Endothelial cell of umbilical vein (primary cell): Measurements from ENCODE around the gene DUSP2. TPM values are rescaled to one million over a fixed set of nuclear protein-coding genes. Genes with fewer than 3 reads are reported as not detected.
"Not testable (repeated sequence)": the region's sequence is repeated elsewhere in the genome, so short reads cannot be mapped to it uniquely, and the experiment has no call there.

Source experiments
- BruUV-seq: library from RNA; stranded (reverse); fragments of 400-500 nt; replicated peaks from 2 replicates; lab custom pipeline; 2021; lab: Mats Ljungman, UMichigan
- CTCF ChIA-PET: fragments of 300-600, 350-600 bp; sonication (Branson Sonifier 250); formaldehyde crosslinking; loops from one replicate; lab custom pipeline; 2021; ENCODE audit warnings: antibody characterized with exemption, inconsistent platforms; lab: Charles Lee
- POLR2A ChIA-PET: fragments of 300-600, 350-600 bp; sonication (Branson Sonifier 250); formaldehyde crosslinking; loops from one replicate; lab custom pipeline; 2021; ENCODE audit warnings: antibody characterized with exemption, inconsistent platforms; lab: Charles Lee
- DNase-seq: peaks from one replicate; pipeline ENCODE4 v3.0.0-alpha.2; 2011; ENCODE audit warnings: low read depth, low spot score
- FAIRE-seq: peaks from 2 replicates; lab custom pipeline; 2011; peaks lifted over from hg19 to GRCh38; lab: Jason Lieb, UNC
- H2AFZ ChIP-seq: 2 replicates; pipeline ENCODE4 v1.6.0; 2012; ENCODE audit warnings: low read depth, low read length, control low read depth, inconsistent platforms
- H3K27ac ChIP-seq: 2 replicates; pipeline ENCODE4 v1.5.1; 2011; ENCODE audit warnings: low read depth, mild to moderate bottlenecking, control low read depth, low read length, moderate library complexity; ENCODE audit not compliant: insufficient read depth
- H3K27me3 ChIP-seq, 2 experiments: 2 replicates each; pipeline versions ENCODE4 v1.6.0 to v1.6.1; 2011; ENCODE audit warnings: low read length in 2 of 2, mixed read lengths in 1 of 2; ENCODE audit not compliant: control insufficient read depth in 2 of 2, insufficient read depth in 2 of 2
- H3K36me3 ChIP-seq, 2 experiments: 2 replicates in 1 of 2; 3 replicates in 1 of 2; pipeline ENCODE4 v1.5.1; 2011; ENCODE audit warnings: low read length in 2 of 2, mild to moderate bottlenecking in 1 of 2, moderate library complexity in 1 of 2; ENCODE audit not compliant: control insufficient read depth in 2 of 2, insufficient read depth in 2 of 2; ENCODE audit errors: extremely low read depth in 1 of 2
- H3K4me1 ChIP-seq: 3 replicates; pipeline ENCODE4 v1.5.1; 2011; ENCODE audit warnings: mild to moderate bottlenecking, low read length; ENCODE audit not compliant: control insufficient read depth, insufficient read depth; ENCODE audit errors: extremely low read depth
- H3K4me2 ChIP-seq: 2 replicates; pipeline ENCODE4 v1.6.1; 2011; ENCODE audit warnings: low read length, control low read depth, mixed read lengths; ENCODE audit not compliant: insufficient read depth
- H3K4me3 ChIP-seq, 3 experiments: fragments of 200-600 bp in 1 of 3; sonication (generic), shearing (Covaris generic) in 1 of 3; replicated peaks in 1 of 3; 2 replicates each; pipeline ENCODE4 v1.5.1; 2011 to 2016; ENCODE audit warnings: control low read depth in 3 of 3, low read length in 3 of 3, mild to moderate bottlenecking in 2 of 3, inconsistent platforms in 1 of 3, low read depth in 1 of 3, moderate library complexity in 1 of 3; ENCODE audit not compliant: insufficient read depth in 1 of 3
- H3K79me2 ChIP-seq: 2 replicates; pipeline ENCODE4 v1.6.0; 2012; ENCODE audit warnings: low read length, inconsistent platforms; ENCODE audit not compliant: control insufficient read depth, insufficient read depth
- H3K9ac ChIP-seq: replicated peaks from 2 replicates; pipeline ENCODE3; 2011; ENCODE audit warnings: low read length, control low read depth; ENCODE audit not compliant: insufficient read depth; ENCODE audit errors: extremely low read depth
- H3K9me1 ChIP-seq: replicated peaks from 3 replicates; pipeline ENCODE4 v1.6.0; 2011; ENCODE audit warnings: mild to moderate bottlenecking, low read length; ENCODE audit not compliant: control insufficient read depth, insufficient read depth; ENCODE audit errors: extremely low read depth
- H3K9me3 ChIP-seq: replicated peaks from 2 replicates; pipeline ENCODE4 v1.5.1; 2012; ENCODE audit warnings: low read length, inconsistent platforms; ENCODE audit not compliant: control insufficient read depth, insufficient read depth
- H4K20me1 ChIP-seq: replicated peaks from 2 replicates; pipeline ENCODE3; 2011; ENCODE audit warnings: mild to moderate bottlenecking, low read length; ENCODE audit not compliant: control insufficient read depth, insufficient read depth; ENCODE audit errors: extremely low read depth
- FOS ChIP-seq: IDR thresholded peaks from 2 replicates; pipeline ENCODE4 v1.6.1; 2011; ENCODE audit warnings: mild to moderate bottlenecking, low read length, moderate library complexity, borderline replicate concordance; ENCODE audit not compliant: insufficient read depth
- dilution Hi-C: fragments of 300-500 bp; cut with MboI; formaldehyde crosslinking; loops from one replicate; pipeline ENCODE4 v1.15.0; 2019; ENCODE audit warnings: low sequenced_read_pairs; ENCODE audit not compliant: extremely low pct_ligation_motif_present
- intact Hi-C: fragments of 100-400 bp; cut with micrococcal nuclease; formaldehyde crosslinking; loops from one replicate; pipeline ENCODE4 v1.10.0; 2022
- polyA plus RNA-seq, 4 experiments: library from polyadenylated mRNA; depleted of rRNA in 3 of 4; stranded (reverse) in 3 of 4; unstranded in 1 of 4; fragments of >200 nt; gene quantifications; 2 replicates each; pipeline versions ENCODE4 v1.2.1 to v1.2.3, GENCODE V29; 2011 to 2012; ENCODE audit warnings: missing spikeins in 1 of 4
- total RNA-seq: library from RNA; stranded (reverse); gene quantifications from 2 replicates; pipeline ENCODE4 v1.2.3, GENCODE V29; 2021

The DUSP2 gene
- total and polyA plus RNA-seq, 2 donors (not counting 3 experiments of a cell fraction or from before 2014, with no cell fraction given) = 0.33 TPM

DNA sequence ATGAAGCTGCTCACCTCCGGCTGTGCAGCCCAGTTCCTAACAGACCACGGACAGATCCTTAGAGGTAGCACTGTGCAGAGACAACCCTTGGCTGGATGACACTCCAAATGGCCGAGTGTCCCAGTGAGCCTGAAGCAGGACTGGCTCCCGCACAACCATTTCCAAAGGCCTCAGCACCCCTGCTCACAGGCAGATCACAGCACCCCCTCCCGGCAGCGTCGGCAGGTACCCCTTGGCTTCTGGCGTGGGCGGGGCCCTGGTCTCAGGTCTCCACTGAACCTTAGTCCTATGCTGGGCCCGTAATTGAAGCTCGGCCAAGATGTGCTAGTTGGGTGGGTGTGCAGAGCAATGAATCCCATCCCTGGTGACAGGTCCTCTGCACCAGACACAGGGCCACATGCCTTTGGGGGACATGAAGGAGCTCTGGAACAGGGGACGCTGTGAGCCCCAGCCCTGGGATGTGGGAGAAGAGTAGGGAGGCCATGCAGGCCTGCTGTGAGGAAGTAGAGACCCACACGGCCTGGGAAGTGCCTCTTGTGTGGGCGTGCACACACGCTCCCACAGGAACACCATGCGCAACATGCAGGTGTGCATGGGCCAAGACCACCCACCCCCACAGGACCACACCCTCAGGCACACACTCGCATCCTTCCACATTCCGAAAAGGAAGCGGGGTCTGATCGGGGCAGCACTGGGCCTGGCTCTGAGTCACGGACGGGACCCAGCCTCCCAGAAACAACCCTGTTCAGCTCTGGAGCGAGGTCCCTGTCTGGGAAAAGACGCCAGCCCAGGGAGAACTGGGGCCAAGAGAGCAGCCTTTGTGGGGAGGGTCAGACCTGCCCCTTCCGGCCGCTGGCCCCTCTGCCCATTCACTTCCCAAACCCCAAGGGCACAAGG is 2.8 kb downstream of the DUSP2 start:
- Histone ChIP-seq H3K9me3 (no peaks in the 10 kb centered on the region), H2AFZ (no peak overlapping the region), H3K4me1 (no peaks in the 10 kb centered on the region), H3K27me3 (peaks cover 0 to 1% of the 10 kb centered on the region in 2 experiments), H3K27ac (no peak overlapping the region), H3K9me1 (no peaks in the 10 kb centered on the region), H3K4me3 (no peak overlapping the region), H3K4me2 (no peak overlapping the region), H3K36me3 (no peaks in the 10 kb centered on the region), H3K9ac (no peak overlapping the region), H4K20me1 (no peaks in the 10 kb centered on the region), H3K79me2 (no peaks in the 10 kb centered on the region)
- dilution Hi-C loops (no loop called here), intact Hi-C loops (no loop called here)
- BruUV-seq = no TSS peak
- FAIRE-seq (no peak), DNase-seq (no peak)
- no peak for TF ChIP-seq FOS
- POLR2A ChIA-PET = no interaction called here
- CTCF ChIA-PET = interaction anchor here (6.0 kb wide), 1 partner anchor 33 kb away, joined by 208 read pairs; no protein-coding TSS in a partner anchor

DNA sequence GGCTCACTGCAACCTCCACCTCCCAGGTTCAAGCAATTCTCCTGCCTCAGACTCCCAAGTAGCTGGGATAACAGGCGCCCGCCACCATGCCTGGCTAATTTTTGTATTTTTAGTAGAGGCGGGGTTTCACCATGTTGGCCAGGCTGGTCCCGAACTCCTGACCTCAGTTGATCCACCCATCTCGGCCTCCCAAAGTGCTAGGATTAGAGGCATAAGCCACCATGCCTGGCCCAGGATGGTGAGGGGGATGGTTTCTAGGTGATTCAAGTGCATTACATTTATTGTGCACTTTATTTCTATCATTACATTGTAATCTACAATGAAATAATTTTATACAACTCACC is 3.6 kb downstream of the DUSP2 start:
- BruUV-seq, intact Hi-C loops, POLR2A ChIA-PET, H3K4me3 ChIP-seq, H3K36me3 ChIP-seq, H2AFZ ChIP-seq, H3K27me3 ChIP-seq, H3K79me2 ChIP-seq, H3K9me1 ChIP-seq, H3K9ac ChIP-seq, H3K4me2 ChIP-seq, H3K4me1 ChIP-seq, H3K9me3 ChIP-seq, FAIRE-seq, H4K20me1 ChIP-seq, dilution Hi-C loops, DNase-seq, H3K27ac ChIP-seq: not testable (repeated sequence)
- CTCF ChIA-PET = interaction anchor here (6.0 kb wide), 1 partner anchor 33 kb away, joined by 208 read pairs; no protein-coding TSS in a partner anchor
